GM21367 (cell line): Measurements from ENCODE around the gene TRIO.

Experiments used
- ATAC-seq: cut with Tn5 transposase; IDR thresholded peaks from one replicate; pipeline ENCODE4 v1.9.1; 2021; ENCODE audit not compliant: unreplicated experiment

The TRIO gene

GRCh38 chr5:14497311-14497710 is 354.2 kb downstream of the TRIO start:
- ATAC-seq: no peak

GRCh38 chr5:14501353-14502293 is 358.5 kb downstream of the TRIO start:
- no peak for ATAC-seq

DNA sequence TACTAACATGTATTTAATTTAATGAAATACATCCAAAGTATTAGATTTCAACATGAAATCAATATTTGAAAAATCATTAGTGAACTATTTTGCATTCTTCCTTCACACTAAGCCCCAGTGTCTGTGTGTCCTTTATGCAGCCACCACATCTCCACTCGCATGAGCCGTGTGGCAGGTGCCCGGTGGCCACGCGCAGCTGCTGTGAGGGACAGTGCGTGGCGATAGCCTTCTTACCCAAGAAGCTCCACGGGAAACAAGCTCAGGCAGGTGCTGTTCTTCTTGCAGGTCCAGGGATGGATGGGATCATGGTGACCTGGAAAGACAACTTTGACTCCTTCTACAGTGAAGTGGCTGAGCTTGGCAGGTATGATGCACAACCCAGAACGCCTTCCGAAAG is 359.1 kb downstream of the TRIO start:
- no peak for ATAC-seq

DNA sequence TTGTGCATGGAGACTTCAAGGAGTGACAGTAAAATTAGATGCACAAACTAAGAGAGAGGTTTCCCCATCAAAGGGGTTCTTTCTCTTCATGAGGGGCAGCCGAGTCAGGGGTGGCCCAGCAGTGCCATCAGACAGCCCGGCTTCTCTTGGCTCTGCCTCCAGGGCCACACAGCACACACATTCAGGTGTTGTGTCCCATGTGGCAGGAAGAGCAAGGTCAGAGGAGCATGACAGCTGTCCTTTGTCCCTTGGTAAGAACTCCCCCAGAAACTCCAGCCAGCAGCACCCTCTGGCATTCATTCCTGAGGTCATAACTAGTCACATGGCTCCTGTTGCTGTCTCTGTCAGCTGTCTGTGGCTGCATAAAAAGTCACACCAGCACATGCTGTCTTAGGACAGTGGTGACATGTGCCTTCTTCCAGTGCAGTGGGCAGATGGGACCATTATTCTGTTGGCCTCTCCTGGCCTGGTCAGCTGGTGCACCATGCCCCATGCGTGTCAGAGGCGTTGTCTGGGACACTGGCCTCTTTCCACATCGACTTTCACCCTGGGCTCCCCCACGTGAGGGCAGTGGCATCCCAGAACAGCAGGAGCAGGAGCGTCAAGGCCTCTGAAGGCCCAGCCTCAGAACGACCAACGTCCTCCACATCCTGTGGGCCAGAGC is 360.0 kb downstream of the TRIO start:
- ATAC-seq: no peak

DNA sequence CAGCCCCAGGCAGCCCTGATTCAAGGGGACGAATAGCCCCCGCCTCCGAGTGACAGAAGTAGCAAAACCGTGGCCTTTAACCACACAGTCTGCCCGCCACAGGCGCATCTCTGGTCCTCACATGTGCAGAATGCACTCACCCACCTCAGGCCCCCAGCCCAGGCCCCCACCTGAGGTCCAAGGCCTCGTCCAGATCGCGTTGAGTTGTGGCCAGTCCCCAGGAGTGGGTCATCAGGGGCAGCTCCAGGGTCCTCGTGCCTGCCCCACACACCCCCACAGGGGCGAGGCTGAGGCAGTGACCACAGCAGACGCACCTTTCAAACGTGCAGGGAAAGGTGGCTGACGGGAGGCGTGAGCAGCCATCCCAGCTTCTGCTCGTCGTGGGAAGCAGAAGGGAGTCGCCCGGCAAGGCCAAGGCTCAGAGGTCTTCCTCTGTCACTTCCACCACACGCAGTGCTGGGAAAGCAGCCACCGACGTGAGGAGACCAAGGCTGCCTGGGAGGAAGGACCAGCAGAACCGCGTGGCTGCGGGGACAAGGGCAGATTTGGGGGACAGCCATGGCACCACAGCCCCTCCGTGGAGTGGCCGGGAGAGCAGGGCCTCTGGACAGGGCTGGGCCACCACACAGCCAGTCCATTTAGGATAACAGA is 360.7 kb downstream of the TRIO start:
- ATAC-seq: no peak

DNA sequence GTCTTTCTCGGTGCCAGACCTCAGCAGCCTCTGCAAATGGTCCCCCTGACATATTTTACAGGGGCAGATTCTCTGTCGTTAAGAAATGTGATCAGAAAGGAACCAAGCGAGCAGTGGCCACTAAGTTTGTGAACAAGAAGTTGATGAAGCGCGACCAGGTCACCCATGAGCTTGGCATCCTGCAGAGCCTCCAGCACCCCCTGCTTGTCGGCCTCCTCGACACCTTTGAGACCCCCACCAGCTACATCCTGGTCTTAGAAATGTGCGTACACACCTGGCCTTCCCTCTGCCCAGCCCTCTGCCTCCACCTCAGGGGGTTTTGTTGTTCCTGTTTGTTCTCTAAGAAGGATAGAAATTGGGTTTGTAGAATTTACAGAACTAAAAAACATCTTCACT is 361.2 kb downstream of the TRIO start:
- ATAC-seq: no peak

- no peak for ATAC-seq
Observed at GRCh38 chr5:14504816-14505215, 361.7 kb downstream of the TRIO start.

GRCh38 chr5:14505310-14506139 is 362.4 kb downstream of the TRIO start:
- no peak for ATAC-seq

- no peak for ATAC-seq
Observed at GRCh38 chr5:14506140-14506538, 363.0 kb downstream of the TRIO start.

GRCh38 chr5:14506661-14507060 is 363.5 kb downstream of the TRIO start:
- no peak for ATAC-seq

DNA sequence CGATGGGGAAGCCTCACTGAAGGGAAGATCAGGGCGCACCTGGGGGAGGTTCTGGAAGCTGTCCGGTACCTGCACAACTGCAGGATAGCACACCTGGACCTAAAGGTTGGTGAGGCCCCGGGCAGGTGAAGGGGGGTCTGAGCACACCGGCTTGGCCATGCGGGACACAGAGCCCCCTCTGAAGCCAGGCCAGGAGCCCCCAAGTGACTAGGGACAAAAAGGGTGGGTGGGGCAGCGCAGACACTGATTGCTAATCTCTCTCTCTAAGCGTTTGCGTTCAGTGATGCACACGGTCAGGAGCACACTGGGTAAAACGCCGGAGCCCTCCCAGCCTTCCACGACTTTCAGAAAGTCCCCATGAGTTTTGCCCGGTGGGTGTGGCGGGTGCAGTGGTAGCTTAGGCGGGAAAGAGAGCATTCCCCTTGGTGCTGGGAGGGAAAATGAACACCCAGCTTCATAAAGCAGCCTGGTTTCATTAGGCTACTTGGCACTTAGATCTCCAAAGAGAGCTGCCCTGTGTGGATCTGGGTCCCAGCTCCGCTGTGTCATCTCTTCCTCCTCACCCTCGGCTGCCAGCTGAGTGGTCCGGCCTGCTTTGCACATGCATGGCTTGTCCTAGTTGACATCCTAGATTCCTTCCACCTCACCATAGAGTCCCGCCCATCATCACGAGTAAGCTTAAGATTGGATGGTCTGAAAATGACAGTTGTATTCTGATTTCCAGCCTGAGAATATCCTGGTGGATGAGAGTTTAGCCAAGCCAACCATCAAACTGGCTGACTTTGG is 364.2 kb downstream of the TRIO start:
- no peak for ATAC-seq

DNA sequence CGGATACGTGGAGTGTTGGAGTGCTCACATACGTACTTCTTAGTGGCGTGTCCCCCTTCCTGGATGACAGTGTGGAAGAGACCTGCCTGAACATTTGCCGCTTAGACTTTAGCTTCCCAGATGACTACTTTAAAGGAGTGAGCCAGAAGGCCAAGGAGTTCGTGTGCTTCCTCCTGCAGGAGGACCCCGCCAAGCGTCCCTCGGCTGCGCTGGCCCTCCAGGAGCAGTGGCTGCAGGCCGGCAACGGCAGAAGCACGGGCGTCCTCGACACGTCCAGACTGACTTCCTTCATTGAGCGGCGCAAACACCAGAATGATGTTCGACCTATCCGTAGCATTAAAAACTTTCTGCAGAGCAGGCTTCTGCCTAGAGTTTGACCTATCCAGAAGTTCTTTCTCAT is 364.9 kb downstream of the TRIO start:
- no peak for ATAC-seq

- ATAC-seq: no peak
Observed at GRCh38 chr5:14509556-14509955, 366.4 kb downstream of the TRIO start.

DNA sequence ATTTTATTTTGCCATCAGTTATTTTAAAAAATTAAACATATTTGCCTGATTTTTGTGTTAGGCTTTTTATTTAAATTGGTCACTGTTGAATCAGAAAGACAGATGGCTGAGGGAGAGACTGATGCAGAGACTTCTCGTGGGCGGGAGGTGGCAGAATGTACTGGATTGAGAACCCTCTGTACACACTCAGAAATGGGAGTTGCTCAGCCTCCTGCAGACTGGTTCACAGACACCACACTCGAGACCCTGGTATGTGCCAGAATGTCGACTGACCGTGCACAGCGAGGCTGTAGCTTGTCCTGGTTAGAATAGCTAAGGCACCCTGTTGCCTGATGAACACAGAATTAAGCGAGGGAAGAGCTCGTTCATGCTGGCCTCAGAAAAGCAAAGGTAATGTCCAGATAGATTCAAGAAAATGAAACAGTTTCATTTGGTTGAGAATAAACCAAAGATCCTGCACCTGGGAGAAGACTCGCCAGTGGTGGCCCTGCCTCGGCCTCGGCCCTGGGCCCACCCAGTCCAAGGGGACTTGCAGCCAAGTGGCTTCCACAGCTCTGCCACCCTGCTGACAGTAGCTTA is 367.1 kb downstream of the TRIO start:
- ATAC-seq: no peak

DNA sequence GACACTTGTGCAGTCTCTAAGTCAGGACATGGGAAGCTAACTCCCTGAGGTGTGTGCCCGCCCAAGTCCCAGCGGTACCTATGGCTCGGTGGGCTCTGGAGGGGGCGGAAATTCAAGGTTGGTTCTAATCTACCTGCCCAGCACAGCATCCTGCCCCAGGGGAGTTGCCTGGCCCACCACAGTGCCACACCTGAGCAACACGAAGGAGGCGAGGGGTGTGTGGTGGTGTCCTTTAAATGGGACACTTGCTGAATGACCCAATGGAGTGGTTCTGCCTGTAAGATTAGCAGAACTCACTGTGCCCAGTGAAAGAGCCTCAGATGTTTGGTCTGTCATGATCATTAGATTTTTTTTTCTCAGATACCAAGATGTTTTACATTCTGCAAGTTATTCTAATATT is 367.7 kb downstream of the TRIO start:
- ATAC-seq: no peak

DNA sequence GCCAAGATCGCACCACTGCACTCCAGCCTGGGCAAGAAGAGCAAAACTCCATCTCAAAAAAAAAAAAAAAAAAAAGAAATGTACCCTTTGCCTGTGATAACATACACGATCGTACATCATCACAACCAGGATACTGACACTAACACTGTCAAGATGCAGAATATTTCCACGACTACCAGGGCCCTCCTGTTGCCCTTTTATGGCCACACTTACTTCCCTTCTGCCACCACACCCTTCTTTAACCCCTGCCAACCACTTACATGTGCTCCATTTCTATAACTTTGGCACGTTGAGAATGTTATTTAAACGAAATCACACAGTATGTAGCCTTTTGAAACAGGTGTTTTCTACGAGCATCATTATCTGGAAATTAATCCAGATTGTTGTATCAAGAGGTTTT is 369.4 kb downstream of the TRIO start:
- no peak for ATAC-seq

DNA sequence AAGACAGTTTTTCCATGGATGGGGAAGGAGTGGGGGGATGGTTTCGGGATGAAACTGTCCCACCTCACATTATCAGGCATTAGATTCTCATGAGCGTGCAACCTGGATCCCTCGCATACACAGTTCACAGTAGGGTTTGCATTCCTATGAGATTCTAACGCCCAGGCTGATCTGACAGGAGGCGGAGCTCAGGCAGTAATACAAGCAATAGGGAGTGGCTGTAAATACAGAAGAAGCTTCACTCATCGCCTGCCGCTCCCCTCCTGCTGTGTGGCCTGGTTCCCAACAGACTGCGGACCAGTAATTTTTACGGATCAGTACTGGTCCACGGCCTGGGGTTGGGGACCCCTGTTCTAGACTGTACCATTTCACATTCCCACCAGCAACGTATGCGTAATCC is 370.1 kb downstream of the TRIO start:
- ATAC-seq: no peak

DNA sequence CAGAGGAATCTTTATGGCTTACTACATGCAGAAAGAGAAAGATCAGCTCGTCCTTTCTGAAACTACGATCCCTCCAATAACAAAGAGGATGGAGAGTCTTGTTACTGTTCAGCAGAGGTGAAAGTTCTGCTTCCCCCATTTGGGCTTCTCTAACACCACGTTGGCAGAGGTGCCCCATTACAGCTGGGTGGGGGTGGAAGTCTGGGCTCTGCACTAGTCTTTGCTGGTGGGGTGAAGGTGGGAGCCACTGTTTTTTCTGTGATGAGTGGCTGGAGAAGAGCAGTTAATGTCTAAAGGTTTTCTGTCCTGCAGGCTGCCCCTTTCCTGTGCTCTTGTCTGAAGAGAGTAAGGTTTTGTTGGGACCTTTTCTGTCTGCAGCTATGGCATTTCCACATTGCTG is 373.8 kb downstream of the TRIO start:
- no peak for ATAC-seq

DNA sequence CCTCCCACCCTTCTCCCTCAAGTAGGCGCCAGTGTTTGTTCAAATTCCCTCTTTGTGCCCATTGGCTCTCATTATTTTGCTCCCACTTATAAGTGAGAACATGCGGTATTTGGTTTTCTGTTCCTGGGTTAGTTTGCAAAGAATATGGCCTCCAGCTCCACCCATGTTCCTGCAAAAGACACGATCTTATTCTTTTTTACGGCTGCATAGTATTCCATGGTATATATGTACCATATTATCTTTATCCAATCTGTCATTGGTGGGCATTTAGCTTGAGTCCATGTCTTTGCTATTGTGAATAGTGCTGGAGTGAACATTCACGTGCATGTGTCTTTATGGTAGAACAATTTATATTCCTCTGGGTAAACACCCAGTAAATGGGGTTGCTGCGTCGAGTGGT is 375.5 kb downstream of the TRIO start:
- no peak for ATAC-seq

GRCh38 chr5:14521748-14522147 is 378.6 kb downstream of the TRIO start:
- ATAC-seq: no peak
